ENCODE data around the gene PLAC9. TPM values are rescaled to one million over a fixed set of nuclear protein-coding genes. Genes with fewer than 3 reads are reported as not detected.
"Not testable (repeated sequence)": the region's sequence is repeated elsewhere in the genome, so short reads cannot be mapped to it uniquely, and the experiment has no call there.

Gene PLAC9
- total RNA-seq, 2 donors from 2014 or later = not detected

- H3K4me1 Mint-ChIP-seq (ENCODE audit: low read depth) = no peaks in the 10 kb centered on the region
- DNase-seq (no peak), ATAC-seq (replicated peaks in 1 of 2) (no peak)
- no peaks in the 10 kb centered on the region for H3K36me3 Mint-ChIP-seq (ENCODE audit: insufficient read depth in 2 of 2)
- no peaks in the 10 kb centered on the region for H3K27me3 Mint-ChIP-seq (ENCODE audit: low read depth)
- H3K9me3 Mint-ChIP-seq = no peaks in the 10 kb centered on the region
- no peak overlapping the region for H3K27ac Mint-ChIP-seq
- H3K4me3 Mint-ChIP-seq = no peak overlapping the region
Observed at GRCh38 chr10:80122746-80123145, 9.8 kb upstream of the PLAC9 start.

GRCh38 chr10:80126876-80127275, 5.7 kb upstream of the PLAC9 start:
- Mint-ChIP-seq H3K9me3 (no peaks in the 10 kb centered on the region), H3K27ac (no peak overlapping the region), H3K4me1 (ENCODE audit: low read depth) (no peaks in the 10 kb centered on the region), H3K36me3 (ENCODE audit: insufficient read depth in 2 of 2) (no peaks in the 10 kb centered on the region), H3K4me3 (no peak overlapping the region), H3K27me3 (ENCODE audit: low read depth) (peaks cover 12% of the 10 kb centered on the region)
- no peak for ATAC-seq (replicated peaks in 1 of 2)
- DNase-seq = no peak

DNA sequence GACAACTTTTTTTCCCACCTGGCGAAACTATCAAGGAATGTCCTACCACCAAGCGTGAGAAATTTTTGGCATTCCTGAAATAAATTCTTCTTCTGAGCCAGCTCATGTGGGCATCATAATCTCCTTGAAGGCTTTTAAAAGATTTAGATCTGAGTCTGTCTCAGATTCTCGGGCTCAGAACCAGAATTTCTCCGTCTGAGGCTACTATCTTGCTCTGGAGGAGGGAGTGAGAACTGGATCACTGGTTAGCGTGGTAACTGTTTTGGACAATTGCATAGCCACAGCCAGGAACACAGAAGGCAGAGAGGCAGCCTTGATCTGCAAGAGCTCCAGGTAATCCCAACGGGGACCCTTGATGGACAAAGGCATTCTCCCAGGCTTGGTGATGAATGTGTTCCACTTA, 1.0 kb upstream of the PLAC9 start:
- Mint-ChIP-seq H3K27ac (no peak overlapping the region), H3K4me1 (ENCODE audit: low read depth) (peaks cover 7% of the 10 kb centered on the region), H3K36me3 (ENCODE audit: insufficient read depth in 2 of 2) (no peaks in the 10 kb centered on the region), H3K27me3 (ENCODE audit: low read depth) (peaks cover 34% of the 10 kb centered on the region), H3K9me3 (no peaks in the 10 kb centered on the region), H3K4me3 (no peak overlapping the region)
- no peak for ATAC-seq (replicated peaks in 1 of 2)
- no peak for DNase-seq

DNA sequence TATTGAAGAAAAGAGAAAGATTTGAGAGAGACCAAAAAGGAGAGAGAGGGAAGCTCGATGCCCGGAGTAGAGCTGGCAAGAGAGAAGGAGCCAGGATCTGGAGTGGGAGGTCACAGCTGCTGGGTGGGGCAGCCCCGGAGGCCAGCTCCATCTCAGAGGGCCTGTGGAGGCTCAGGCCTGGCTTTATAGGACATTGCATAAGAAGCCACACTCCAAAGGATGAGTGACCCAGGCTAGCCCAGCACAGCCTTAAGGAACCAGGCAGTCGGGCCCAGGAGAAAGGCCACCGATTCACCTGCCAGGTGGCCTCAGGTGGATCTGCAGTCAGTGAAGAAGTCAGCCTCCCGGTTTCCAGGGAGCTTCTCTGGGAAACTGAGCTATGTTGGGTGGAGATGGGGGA, 676 bp downstream of the PLAC9 start:
- DNase-seq = no peak
- Mint-ChIP-seq H3K4me3 (peak overlapping the region; percentile 46 to 60), H3K4me1 (ENCODE audit: low read depth) (peaks cover 7% of the 10 kb centered on the region), H3K27ac (no peak overlapping the region), H3K27me3 (ENCODE audit: low read depth) (peaks cover 34% of the 10 kb centered on the region), H3K36me3 (ENCODE audit: insufficient read depth in 2 of 2) (no peaks in the 10 kb centered on the region), H3K9me3 (no peaks in the 10 kb centered on the region)
- no peak for ATAC-seq (replicated peaks in 1 of 2)

DNA sequence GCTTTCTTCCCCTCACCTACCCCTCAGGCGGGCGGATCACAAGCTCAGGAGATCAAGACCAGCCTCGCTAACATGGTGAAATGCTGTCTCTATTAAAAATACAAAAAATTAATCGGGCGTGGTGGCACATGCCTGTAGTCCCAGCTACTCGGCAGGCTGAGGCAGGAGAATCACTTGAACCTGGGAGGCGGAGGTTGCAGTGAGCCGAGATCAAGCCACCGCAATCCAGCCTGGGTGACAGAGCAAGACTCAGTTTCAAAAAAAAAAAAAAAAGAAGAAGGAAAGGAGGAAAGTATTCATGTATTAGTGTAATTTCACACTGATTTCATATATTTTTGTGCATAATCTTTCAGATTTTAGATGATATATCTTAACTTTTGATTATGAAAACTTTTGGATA, 1.2 kb downstream of the PLAC9 start:
- H3K36me3 Mint-ChIP-seq (ENCODE audit: insufficient read depth in 2 of 2); H3K4me3 Mint-ChIP-seq; H3K27ac Mint-ChIP-seq; H3K4me1 Mint-ChIP-seq (ENCODE audit: low read depth); DNase-seq; ATAC-seq (replicated peaks in 1 of 2); H3K9me3 Mint-ChIP-seq: not testable (repeated sequence)
- peaks cover 34% of the 10 kb centered on the region for H3K27me3 Mint-ChIP-seq (ENCODE audit: low read depth)

DNA sequence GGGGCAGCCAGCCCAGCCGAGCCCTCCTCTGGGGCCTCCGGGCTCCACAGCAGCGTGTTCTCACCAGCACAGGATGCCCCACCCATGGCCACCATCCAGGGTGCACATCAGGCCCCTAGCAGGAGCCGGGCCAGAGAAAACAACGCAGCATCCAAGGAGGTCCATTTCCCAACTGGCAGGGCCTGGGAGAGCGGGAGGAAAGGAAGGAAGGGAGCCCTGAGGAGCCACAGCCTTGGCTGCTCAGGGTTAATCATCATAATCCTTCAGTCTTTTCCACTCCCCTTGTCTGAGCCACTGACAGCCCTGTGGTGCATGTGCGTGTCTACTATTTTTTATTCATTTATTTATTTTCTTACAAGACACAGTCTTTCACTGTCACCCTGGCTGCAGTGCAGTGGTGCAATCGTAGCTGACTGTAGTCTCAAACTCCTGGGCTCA, 3.6 kb downstream of the PLAC9 start:
- H3K36me3 Mint-ChIP-seq (ENCODE audit: insufficient read depth in 2 of 2) = no peaks in the 10 kb centered on the region
- peaks cover 43% of the 10 kb centered on the region for H3K27me3 Mint-ChIP-seq (ENCODE audit: low read depth)
- no peak overlapping the region for H3K27ac Mint-ChIP-seq
- peaks cover 7% of the 10 kb centered on the region for H3K4me1 Mint-ChIP-seq (ENCODE audit: low read depth)
- ATAC-seq (replicated peaks in 1 of 2) (no peak), DNase-seq (no peak)
- H3K9me3 Mint-ChIP-seq = no peaks in the 10 kb centered on the region
- no peak overlapping the region for H3K4me3 Mint-ChIP-seq

- Mint-ChIP-seq H3K9me3 (no peaks in the 10 kb centered on the region), H3K27ac (no peak overlapping the region), H3K36me3 (ENCODE audit: insufficient read depth in 2 of 2) (no peaks in the 10 kb centered on the region), H3K27me3 (ENCODE audit: low read depth) (peaks cover 32% of the 10 kb centered on the region), H3K4me1 (ENCODE audit: low read depth) (peaks cover 7% of the 10 kb centered on the region), H3K4me3 (no peak overlapping the region)
- DNase-seq = no peak
- ATAC-seq (replicated peaks in 1 of 2) = peak; percentile 12 to 26
Observed at GRCh38 chr10:80137031-80137862, 4.7 kb downstream of the PLAC9 start.

DNA sequence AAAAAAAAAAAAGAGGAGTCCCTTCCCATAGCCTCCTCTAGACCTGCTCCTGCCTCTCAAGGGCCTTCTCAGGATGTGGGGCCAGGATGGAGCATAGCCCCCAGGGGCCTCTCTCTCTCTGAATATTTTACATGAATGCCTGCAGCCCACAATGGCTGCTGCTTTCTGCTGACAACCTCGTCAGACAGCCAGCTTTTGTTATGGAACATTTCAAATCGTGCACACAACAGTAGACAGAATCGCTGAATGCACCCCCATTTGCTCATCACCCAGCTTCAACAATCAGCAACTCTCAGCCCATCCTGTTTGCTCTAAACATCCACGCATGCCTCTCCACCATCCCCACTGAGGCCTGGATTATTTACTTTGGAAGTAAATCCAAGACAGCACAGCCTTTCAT, 5.4 kb downstream of the PLAC9 start:
- no peaks in the 10 kb centered on the region for H3K36me3 Mint-ChIP-seq (ENCODE audit: insufficient read depth in 2 of 2)
- no peak for ATAC-seq (replicated peaks in 1 of 2)
- no peaks in the 10 kb centered on the region for H3K9me3 Mint-ChIP-seq
- H3K4me1 Mint-ChIP-seq (ENCODE audit: low read depth) = peaks cover 3% of the 10 kb centered on the region
- H3K27ac Mint-ChIP-seq = no peak overlapping the region
- no peak for DNase-seq
- no peak overlapping the region for H3K4me3 Mint-ChIP-seq
- peaks cover 27% of the 10 kb centered on the region for H3K27me3 Mint-ChIP-seq (ENCODE audit: low read depth)

DNA sequence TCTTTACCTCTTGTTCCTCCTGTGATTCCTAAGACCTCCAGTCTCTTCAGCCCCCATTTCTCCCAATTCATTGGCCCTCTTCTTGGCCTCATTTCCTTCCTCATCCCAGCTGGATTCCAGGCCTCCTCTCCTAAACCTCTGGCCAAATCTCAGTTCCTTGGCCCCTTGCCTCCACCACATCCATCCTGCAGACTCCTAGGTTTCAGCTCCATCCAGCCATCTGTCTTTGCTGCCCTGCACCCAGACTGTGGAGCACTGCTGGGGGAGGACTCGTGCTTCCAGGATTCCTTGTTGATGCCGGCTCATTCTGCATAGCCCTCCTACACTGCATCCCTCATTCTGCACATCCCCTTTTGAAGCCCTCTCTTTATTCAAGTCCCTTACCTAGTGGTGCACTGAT, 6.7 kb downstream of the PLAC9 start:
- Mint-ChIP-seq H3K36me3 (ENCODE audit: insufficient read depth in 2 of 2) (no peaks in the 10 kb centered on the region), H3K4me3 (no peak overlapping the region), H3K9me3 (no peaks in the 10 kb centered on the region), H3K4me1 (ENCODE audit: low read depth) (peaks cover 7% of the 10 kb centered on the region), H3K27ac (no peak overlapping the region), H3K27me3 (ENCODE audit: low read depth) (peaks cover 16% of the 10 kb centered on the region)
- ATAC-seq (replicated peaks in 1 of 2) (no peak), DNase-seq (no peak)

GRCh38 chr10:80140251-80140650, 7.7 kb downstream of the PLAC9 start:
- DNase-seq (no peak), ATAC-seq (replicated peaks in 1 of 2) (no peak)
- Mint-ChIP-seq H3K27ac (no peak overlapping the region), H3K4me3 (no peak overlapping the region), H3K36me3 (ENCODE audit: insufficient read depth in 2 of 2) (no peaks in the 10 kb centered on the region), H3K9me3 (no peaks in the 10 kb centered on the region), H3K4me1 (ENCODE audit: low read depth) (peaks cover 15% of the 10 kb centered on the region), H3K27me3 (ENCODE audit: low read depth) (peaks cover 14% of the 10 kb centered on the region)

DNA sequence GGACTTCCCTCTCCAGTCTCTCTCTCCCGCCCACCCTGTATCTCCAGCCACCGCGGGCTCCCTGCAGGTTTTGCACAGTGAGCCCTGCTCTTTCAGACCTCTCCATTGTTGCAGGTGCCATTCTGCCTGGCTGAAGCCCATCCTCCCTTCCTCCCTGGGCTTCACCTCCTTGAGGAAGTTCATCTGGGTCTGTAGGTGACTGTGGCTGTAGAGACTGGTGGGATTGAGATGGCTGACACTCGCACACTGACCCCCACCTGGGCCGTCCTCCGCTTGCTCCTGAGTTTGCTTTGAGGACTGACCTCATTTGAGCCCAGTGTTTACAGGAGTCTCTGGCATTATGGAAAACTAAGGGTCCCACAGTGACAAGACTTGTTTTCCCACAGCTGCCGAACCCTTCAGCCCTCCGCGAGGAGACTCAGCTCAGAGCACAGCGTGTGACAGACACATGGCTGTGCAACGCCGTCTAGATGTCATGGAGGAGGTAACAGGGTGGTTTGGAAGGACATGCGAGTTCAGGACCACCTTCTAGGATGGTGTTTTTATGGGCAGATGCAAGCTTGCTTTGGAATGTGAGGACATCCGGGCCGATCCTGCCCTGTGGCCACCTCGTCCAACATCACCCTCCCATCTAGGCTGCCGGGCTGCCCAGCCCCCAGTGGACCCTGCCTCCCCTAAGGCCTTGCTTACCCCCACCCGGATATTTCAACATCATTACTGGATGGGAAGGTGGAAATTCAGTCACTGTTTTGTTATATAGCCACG, 9.3 kb downstream of the PLAC9 start:
- H3K4me3 Mint-ChIP-seq = no peak overlapping the region
- H3K27me3 Mint-ChIP-seq (ENCODE audit: low read depth) = peaks cover 14% of the 10 kb centered on the region
- H3K27ac Mint-ChIP-seq = no peak overlapping the region

DNA sequence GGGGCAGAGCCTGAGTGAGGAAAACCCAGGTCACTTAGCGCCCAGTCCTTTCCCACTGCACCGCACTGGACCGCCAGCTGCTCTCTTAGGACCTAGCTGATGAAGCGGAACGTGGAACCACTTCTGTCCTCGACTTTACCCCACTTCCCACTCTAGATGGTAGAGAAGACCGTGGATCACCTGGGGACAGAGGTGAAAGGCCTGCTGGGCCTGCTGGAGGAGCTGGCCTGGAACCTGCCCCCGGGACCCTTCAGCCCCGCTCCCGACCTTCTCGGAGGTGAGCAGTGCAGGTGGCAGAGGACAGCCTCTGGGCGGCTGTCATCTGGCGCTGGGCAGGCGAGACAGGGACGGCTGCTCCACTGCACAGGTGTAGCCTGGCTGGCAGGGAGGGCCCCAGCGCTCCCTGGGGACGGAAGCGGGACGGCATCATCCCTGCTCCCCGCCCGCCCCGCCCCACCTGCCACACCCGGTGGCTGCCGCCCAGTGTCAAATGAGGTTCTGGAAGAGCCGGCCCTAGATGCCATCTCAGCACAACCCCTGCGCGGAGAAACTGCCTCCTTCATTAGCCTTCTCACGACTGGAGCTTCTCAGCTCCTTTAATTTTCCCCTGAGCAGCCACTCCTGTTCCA, 11.7 kb downstream of the PLAC9 start:
- peak; percentile 24 to 26 for DNase-seq

More for the DNA sequence above, 9.3 kb downstream of the PLAC9 start:
- ATAC-seq (replicated peaks in 1 of 2) (no peak), DNase-seq (no peak)
- H3K4me1 Mint-ChIP-seq (ENCODE audit: low read depth) = peaks cover 15% of the 10 kb centered on the region
- H3K9me3 Mint-ChIP-seq = no peaks in the 10 kb centered on the region
- H3K36me3 Mint-ChIP-seq (ENCODE audit: insufficient read depth in 2 of 2) = no peaks in the 10 kb centered on the region

DNA sequence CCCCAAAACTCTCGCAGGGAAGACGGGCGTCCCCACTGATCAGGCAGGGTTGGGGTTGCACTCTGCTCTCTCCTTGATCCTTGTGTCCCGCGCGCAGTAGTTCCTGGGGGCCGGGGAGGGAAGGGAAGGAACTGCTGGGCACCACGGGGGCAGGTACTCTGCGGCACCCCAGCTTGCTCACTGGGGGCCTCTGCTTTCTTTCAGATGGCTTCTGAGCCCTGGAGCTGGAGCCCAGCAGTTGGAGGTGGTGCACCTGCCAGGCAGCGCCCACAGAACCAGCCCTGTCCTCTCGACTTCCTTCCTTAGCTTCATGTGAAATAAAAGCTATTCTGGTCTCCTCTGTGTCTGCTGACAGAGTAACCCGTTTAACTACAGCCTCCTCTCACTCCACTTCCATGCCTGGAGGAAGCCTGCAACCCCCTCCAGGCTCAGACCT, 12.2 kb downstream of the PLAC9 start:
- H3K27me3 Mint-ChIP-seq (ENCODE audit: low read depth) = peaks cover 7% of the 10 kb centered on the region

More for the DNA sequence above, 11.7 kb downstream of the PLAC9 start:
- H3K4me3 Mint-ChIP-seq = peak overlapping the region; percentile 83 to 88
- H3K4me1 Mint-ChIP-seq (ENCODE audit: low read depth) = peaks cover 15% of the 10 kb centered on the region
- ATAC-seq (replicated peaks in 1 of 2) = peak; percentile 65 to 66
- H3K9me3 Mint-ChIP-seq = peaks cover 0 to 3% of the 10 kb centered on the region in 2 donors
- H3K27me3 Mint-ChIP-seq (ENCODE audit: low read depth) = peaks cover 11% of the 10 kb centered on the region
- H3K27ac Mint-ChIP-seq = peak overlapping the region; percentile 75
- H3K36me3 Mint-ChIP-seq (ENCODE audit: insufficient read depth in 2 of 2) = peaks cover under 1 to 4% of the 10 kb centered on the region in 2 donors

More for the DNA sequence above, 12.2 kb downstream of the PLAC9 start:
- peaks cover 0 to 6% of the 10 kb centered on the region in 2 donors for H3K9me3 Mint-ChIP-seq
- peaks cover 15% of the 10 kb centered on the region for H3K4me1 Mint-ChIP-seq (ENCODE audit: low read depth)
- peak; percentile 18 to 40 for ATAC-seq (replicated peaks in 1 of 2)
- H3K27ac Mint-ChIP-seq = peak overlapping the region; percentile 75
- DNase-seq = peak in 1 of 2 donors; percentile 18
- peak overlapping the region; percentile 83 to 88 for H3K4me3 Mint-ChIP-seq
- H3K36me3 Mint-ChIP-seq (ENCODE audit: insufficient read depth in 2 of 2) = peaks cover 5 to 7% of the 10 kb centered on the region in 2 donors

All from activated T-cell treated with anti-CD3 and anti-CD28 coated beads, Interleukin-2, amount 50 U/mL, for 72 hours (primary cell).